Stimulated activated naive CD8-positive, alpha-beta T cell treated with anti-CD3 and anti-CD28 coated beads, Interleukin-15, Interleukin-2, amounts not matched to agents 100 U/mL and 50 U/mL, for 24 hours (primary cell): ENCODE data around the gene CCDC27.
"Not testable (repeated sequence)": the region's sequence is repeated elsewhere in the genome, so short reads cannot be mapped to it uniquely, and the experiment has no call there.

Source experiments
- ATAC-seq: fragments of 150-1000 bp; cut with Tn5 transposase; one replicate; pipeline ENCODE4 v1.10.0; 2021
- DNase-seq: peaks from one replicate; pipeline ENCODE4 v3.0.0; 2021

CCDC27 gene

DNA sequence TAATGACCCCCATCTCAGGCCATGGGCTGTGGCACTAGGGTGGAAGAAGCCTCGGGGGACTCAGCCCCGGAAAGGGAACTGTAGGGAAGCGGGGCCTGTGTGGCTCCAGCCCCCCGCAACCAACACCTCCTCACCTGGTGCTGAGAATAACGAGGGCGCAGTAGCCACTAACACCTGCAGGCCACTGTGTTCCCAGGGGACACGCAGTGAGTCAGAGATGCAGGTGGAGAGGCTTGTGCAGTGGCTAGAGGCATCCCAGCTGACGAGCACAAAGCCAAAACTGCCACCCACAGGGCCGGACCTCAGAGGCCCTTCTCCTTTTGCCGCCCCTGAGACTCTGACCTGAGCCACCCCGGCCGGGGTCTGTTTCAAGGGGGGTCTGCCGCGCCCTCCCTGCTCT, 33.5 kb upstream of the CCDC27 start:
- ATAC-seq = no peak
- DNase-seq = no peak

- DNase-seq (no peak), ATAC-seq (no peak)
Observed at GRCh38 chr1:3721955-3722465, 30.2 kb upstream of the CCDC27 start.

GRCh38 chr1:3722846-3723245, 29.4 kb upstream of the CCDC27 start:
- no peak for ATAC-seq
- no peak for DNase-seq

- peak; percentile 88 for DNase-seq
- ATAC-seq = not testable (repeated sequence)
Observed at GRCh38 chr1:3724416-3725030, 27.7 kb upstream of the CCDC27 start.

GRCh38 chr1:3725366-3725765, 26.9 kb upstream of the CCDC27 start:
- no peak for ATAC-seq
- no peak for DNase-seq

DNA sequence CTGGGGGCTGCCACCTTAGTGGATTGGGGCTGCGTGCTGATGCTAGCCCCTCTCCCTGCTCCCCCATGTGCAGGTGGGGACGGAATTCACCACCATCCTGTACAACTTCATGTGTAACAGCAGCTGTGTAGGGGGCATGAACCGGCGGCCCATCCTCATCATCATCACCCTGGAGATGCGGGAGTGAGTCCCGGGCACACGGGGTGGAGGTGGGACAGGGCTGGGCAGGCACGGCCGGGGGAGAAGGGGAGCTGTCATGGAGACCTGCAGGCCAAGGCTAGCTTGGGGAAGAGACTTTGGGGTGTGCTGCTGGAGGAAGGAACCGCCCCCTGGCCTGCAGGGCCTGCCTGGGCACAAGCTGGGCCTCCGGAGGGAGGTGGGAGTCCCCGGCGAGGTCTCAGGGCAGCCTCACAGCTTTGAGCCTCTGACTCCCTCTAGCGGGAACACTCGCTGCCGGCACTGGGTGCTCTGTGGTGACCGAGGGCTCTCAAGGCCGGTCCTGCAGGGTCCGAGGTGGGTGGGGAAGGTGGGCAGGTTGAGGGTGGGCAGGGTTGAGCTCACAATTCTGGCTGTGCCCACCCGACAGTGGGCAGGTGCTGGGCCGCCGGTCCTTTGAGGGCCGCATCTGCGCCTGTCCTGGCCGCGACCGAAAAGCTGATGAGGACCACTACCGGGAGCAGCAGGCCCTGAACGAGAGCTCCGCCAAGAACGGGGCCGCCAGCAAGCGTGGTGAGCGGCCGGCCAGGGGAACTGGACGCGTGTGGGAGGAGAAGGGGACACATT, 25.0 kb upstream of the CCDC27 start:
- ATAC-seq = peak; percentile 62
- DNase-seq = peak; percentile 36

GRCh38 chr1:3727825-3728776, 24.1 kb upstream of the CCDC27 start:
- no peak for ATAC-seq
- no peak for DNase-seq

- no peak for DNase-seq
- no peak for ATAC-seq
Observed at GRCh38 chr1:3729594-3730542, 22.4 kb upstream of the CCDC27 start.

GRCh38 chr1:3730543-3731247, 21.6 kb upstream of the CCDC27 start:
- DNase-seq (no peak), ATAC-seq (no peak)

DNA sequence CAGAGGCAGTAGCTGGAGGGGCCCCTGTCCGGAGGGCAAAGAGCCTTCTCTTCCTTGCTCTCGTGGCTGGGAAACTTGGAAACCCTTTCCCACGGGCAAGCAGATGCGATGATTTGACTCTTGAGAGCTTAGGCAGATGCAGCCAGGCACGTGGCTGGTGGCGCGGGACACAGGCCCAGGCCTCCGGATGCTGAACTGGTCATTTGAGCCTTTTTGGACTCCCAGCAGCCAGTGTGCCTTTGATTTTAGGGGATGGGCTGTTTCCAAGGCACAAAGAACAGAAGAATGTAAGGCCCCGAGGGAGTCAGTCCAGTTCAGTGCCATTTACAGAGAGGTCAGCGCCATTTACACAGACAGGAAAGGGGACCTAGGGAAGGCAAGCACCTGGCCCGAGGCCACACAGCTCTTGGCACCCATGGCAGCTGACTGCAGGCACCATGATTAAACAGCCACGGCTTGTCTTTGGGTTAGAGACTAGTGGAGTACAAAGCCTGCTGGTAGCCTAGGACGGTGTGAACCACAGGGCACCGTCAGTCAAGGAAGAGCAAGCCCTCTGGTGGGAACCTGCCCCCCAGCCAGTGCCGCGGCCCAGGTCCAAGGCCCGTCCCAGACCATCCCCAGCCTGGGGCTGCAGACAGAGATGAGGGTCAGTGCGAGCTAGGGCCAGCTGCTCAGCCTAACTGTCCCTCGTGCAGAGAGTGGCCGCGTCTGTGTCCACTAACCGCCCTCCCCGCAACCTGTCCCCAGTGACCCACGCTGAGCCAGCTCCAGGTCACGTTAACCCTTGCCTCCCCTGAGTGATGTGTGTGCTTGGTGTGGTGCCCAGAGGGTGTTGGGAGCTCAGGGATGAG, 20.4 kb upstream of the CCDC27 start:
- no peak for ATAC-seq

DNA sequence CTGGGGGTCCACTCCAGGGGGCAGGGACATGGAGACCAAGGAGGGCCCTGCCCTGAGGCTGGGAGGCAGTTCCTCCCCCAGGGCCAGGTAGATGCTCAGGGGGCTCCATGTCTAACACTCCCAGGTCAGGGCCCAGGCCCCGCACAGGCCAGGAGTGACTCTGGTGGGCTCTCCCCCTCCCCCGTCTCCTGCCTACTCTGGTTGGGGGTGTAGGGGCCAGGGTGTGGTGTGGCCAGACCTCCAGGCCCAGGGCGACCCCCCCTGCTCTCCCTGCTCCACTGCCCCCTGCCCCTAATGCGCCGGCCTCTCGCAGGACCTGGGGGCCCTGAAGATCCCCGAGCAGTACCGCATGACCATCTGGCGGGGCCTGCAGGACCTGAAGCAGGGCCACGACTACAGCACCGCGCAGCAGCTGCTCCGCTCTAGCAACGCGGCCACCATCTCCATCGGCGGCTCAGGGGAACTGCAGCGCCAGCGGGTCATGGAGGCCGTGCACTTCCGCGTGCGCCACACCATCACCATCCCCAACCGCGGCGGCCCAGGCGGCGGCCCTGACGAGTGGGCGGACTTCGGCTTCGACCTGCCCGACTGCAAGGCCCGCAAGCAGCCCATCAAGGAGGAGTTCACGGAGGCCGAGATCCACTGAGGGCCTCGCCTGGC, 19.7 kb upstream of the CCDC27 start:
- DNase-seq (no peak), ATAC-seq (no peak)

More for the DNA sequence above, 20.4 kb upstream of the CCDC27 start:
- DNase-seq = no peak

DNA sequence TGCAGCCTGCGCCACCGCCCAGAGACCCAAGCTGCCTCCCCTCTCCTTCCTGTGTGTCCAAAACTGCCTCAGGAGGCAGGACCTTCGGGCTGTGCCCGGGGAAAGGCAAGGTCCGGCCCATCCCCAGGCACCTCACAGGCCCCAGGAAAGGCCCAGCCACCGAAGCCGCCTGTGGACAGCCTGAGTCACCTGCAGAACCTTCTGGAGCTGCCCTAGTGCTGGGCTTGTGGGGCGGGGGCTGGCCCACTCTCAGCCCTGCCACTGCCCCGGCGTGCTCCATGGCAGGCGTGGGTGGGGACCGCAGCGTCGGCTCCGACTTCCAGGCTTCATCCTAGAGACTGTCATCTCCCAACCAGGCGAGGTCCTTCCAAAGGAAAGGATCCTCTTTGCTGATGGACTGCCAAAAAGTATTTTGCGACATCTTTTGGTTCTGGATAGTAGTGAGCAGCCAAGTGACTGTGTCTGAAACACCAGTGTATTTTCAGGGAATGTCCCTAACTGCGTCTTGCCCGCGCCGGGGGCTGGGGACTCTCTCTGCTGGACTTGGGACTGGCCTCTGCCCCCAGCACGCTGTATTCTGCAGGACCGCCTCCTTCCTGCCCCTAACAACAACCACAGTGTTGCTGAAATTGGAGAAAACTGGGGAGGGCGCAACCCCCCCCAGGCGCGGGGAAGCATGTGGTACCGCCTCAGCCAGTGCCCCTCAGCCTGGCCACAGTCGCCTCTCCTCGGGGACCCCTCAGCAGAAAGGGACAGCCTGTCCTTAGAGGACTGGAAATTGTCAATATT, 19.0 kb upstream of the CCDC27 start:
- DNase-seq (no peak), ATAC-seq (no peak)

DNA sequence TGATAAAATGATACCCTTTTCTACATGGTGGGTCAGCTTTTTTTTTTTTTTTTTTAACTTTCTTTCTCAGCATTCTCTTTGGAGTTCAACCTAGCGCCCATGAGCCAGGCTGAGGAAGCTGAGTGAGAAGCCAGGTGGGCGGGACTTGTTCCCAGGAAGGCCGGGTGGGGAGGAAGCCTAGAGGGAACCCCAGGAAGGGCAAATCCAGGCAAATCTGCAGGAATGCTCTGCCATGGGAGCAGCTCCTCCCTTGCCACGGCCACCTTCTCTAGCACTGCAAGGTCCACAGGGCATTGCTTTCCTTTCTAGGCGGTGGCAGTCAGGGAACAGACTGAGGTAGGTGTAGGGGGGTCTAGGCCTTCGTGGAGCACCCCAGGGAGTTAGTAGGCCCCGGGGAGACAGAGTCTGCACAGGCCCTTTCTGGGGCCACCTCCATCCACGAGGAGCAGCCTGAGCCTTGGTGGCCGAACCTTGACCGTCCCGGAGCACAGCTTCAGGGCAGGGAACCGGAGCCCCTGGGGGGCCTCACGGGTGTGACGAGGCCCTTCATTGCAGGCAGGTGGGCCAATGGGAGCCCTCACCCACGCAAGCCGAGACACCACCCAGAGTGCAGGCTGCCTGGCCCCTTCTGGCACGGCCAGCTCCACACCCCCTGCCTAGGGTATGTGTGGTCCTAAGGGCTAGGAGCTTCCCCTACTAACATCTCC, 18.2 kb upstream of the CCDC27 start:
- DNase-seq = no peak
- ATAC-seq = no peak

DNA sequence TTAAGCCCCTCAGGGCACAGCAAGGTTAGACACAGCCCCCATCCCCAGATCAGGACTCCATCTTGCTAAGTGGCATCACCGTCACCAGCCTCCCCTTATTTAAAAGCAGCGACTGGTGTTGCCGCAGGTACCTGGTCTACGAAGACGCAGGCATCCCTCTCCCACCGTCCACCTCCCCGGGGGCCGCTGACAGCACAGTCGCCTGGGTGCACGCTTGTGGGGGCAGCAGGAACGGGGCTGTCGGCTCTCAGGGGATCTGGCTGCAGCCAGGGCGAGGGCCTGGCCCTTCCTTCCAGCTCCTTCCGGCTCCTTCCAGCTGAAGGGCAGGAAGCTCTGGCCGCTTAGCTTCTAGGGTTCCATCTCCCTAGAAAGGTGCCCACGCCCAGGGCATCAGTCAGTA, 17.6 kb upstream of the CCDC27 start:
- ATAC-seq = no peak
- no peak for DNase-seq

DNA sequence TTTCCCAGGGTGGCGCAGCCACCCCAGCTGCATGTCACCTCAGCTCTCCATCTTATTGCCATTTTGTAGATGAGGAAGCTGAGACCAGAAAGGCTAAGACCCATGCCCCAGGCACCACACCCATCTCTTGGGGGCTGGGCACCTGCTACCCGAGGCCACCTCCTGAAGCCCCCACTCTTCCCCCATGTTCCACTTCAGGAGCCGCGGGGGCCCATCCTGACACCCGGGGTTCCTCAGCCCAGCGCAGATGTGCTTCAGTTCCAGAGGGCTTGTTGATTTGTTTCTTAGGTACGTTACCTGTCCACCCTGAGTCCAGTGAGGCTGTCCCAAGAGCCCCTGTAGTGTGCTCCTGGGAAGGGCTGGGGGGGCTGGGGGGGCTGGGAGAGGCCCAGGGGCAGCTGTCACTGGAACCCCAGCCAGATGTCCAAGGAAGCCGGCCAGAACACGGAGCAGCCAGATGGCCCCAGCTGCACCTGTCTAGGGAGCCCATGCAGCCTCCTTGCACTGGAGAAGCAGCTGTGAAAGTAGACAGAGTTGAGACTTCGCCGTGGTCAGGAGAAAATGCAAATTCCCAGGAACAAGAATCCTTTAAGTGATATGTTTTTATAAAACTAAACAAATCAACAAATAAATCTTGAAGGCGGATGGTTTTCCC, 17.1 kb upstream of the CCDC27 start:
- ATAC-seq (no peak), DNase-seq (no peak)

DNA sequence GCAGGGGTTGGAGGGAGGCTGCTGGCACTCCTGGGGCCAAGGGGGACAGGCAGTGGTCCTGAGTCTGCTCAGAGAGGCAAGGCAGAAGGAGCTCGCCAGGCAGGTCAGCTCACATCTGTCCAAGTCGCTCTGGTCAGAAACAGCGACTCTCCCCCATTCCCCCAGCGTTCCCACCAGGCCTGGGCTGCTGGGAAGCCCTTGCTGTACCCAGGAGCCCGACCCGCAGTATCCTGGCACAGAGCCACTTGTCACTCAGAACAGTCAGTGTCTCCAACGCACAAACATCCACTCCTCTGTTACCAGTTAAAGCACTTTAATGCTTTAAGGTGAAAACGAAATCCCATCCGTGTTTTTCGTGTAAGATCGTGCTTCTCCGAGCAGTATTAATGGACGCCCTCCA, 16.6 kb upstream of the CCDC27 start:
- ATAC-seq = no peak
- DNase-seq = no peak

DNA sequence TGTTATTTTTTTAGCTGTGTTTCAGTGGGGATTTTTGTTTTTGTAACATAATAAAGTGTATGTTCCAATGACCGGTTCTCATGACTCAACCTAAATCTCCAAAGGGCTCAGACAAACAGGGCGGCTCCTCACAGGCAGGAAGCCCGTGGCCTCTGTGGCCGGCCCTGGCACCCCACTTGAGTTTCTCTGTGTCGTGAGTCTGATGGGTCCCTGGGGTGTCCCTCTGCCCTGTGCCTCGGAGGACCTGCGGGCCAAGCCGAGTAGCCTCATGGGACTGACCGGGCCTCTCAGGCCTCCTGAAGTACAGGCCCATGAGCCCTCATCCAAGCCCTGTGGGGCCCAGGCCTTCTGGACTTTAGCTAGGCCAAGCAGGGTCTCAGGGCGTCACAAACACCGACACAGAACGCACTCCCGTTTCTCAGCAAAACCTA, 16.1 kb upstream of the CCDC27 start:
- no peak for DNase-seq
- ATAC-seq = no peak
